Kidney (tissue), 22 donors: ENCODE results near the gene ATP1B3. TPM values are rescaled to one million over a fixed set of nuclear protein-coding genes. Genes with fewer than 3 reads are reported as not detected.

Experiments
- DNase-seq, 5 donors: peaks; one replicate each; pipeline ENCODE4 v3.0.0-alpha.2; 2013 to 2020
- FAIRE-seq: peaks from 2 replicates; lab custom pipeline; 2012; peaks lifted over from hg19 to GRCh38; lab: Jason Lieb, UNC
- H3K27ac ChIP-seq, 2 donors: one replicate each; pipeline ENCODE4 v1.7.0; 2013; ENCODE audit warnings: low read depth in 2 of 2, low read length in 2 of 2, inconsistent platforms in 1 of 2
- H3K27me3 ChIP-seq: one replicate; pipeline ENCODE4 v1.7.1; 2013; ENCODE audit warnings: low read length, inconsistent platforms; ENCODE audit not compliant: control insufficient read depth, insufficient read depth
- H3K36me3 ChIP-seq, 3 donors: one replicate each; pipeline versions ENCODE4 v1.7.0 to v1.7.1; 2013; ENCODE audit warnings: low read length in 3 of 3, control low read depth in 1 of 3, inconsistent platforms in 1 of 3; ENCODE audit not compliant: insufficient read depth in 3 of 3, control insufficient read depth in 2 of 3
- H3K4me1 ChIP-seq, 3 donors: one replicate each; pipeline versions ENCODE4 v1.7.0 to v1.7.1; 2013; ENCODE audit warnings: low read length in 3 of 3, inconsistent platforms in 1 of 3, low read depth in 1 of 3; ENCODE audit not compliant: control insufficient read depth in 2 of 3, insufficient read depth in 2 of 3
- H3K4me3 ChIP-seq, 3 donors: one replicate each; pipeline versions ENCODE4 v1.7.0 to v1.8.1; 2013; ENCODE audit warnings: low read length in 3 of 3, control low read depth in 1 of 3, inconsistent platforms in 1 of 3
- H3K9ac ChIP-seq, 3 donors: one replicate each; pipeline versions ENCODE4 v1.7.0 to v1.7.1; 2013; ENCODE audit warnings: low read length in 3 of 3, control low read depth in 1 of 3, inconsistent platforms in 1 of 3
- H3K9me3 ChIP-seq, 3 donors: one replicate each; pipeline versions ENCODE4 v1.7.0 to v1.7.1; 2013; ENCODE audit warnings: low read length in 3 of 3, control low read depth in 1 of 3, inconsistent platforms in 1 of 3; ENCODE audit not compliant: control insufficient read depth in 2 of 3, insufficient read depth in 1 of 3
- CTCF ChIP-seq: IDR thresholded peaks from 3 replicates; pipeline ENCODE4 v1.5.1; 2012; ENCODE audit warnings: mild to moderate bottlenecking, moderate library complexity, borderline replicate concordance; ENCODE audit not compliant: insufficient read depth; ENCODE audit errors: extremely low read depth
- intact Hi-C: fragments of 100-400 bp; cut with DNase I; formaldehyde crosslinking; loops from one replicate; pipeline ENCODE4 v1.11.1; 2022
- long read RNA-seq, 10 donors: library from polyadenylated mRNA in 1 of 10; unstranded in 1 of 10; transcript quantifications; one replicate each; pipeline ENCODE4 v2.0.0 and lab custom pipeline, GENCODE V29; 2021 to 2026
- polyA plus RNA-seq: library from polyadenylated mRNA; stranded (reverse); fragments of 350-450 nt; fragmentation: Illumina TruSeq; extraction: RNeasy Lipid Tissue Mini Kit (QIAGEN cat#74804); gene quantifications from one replicate; pipeline ENCODE4 v1.2.3, GENCODE V29; 2014; ENCODE audit warnings: low read depth, low replicate concordance; ENCODE audit not compliant: insufficient read depth
- total RNA-seq: library from RNA; stranded (reverse); fragmentation: NEBNext Ultra II Directional; extraction: Animal tissue kit (Norgen Biotek cat#: 25700); gene quantifications from one replicate; pipeline ENCODE4 v1.2.1, GENCODE V29; 2021
- donor health status: control.
- donor health status: control.
- donor health status: control.
- donor health status: control.
- donor health status: control.
- donor health status: DM: yes; HTN: yes; CAD: no.
- donor health status: Normal renal cell carcinoma (clear cell type).

ATP1B3 gene
- total RNA-seq, result 110 TPM
- polyA plus RNA-seq, result 195 TPM
- long read RNA-seq, donor 1, transcript ATP1B3-201 (7 exons, 1,811 nt), result major isoform, 36 of 53 reads
- long read RNA-seq, donor 1, partial matches to known transcripts, result 16 of 53 reads
- long read RNA-seq, donor 1, other reads (novel, unspliced or antisense), result 0 of 53 reads
- long read RNA-seq, donor 2, transcript ATP1B3-201 (7 exons, 1,811 nt), result major isoform, 43 of 75 reads
- long read RNA-seq, donor 2, partial matches to known transcripts, result 32 of 75 reads
- long read RNA-seq, donor 2, other reads (novel, unspliced or antisense), result 0 of 75 reads
- long read RNA-seq, donor 3, transcript ATP1B3-201 (7 exons, 1,811 nt), result major isoform, 89 of 138 reads
- long read RNA-seq, donor 3, partial matches to known transcripts, result 43 of 138 reads
- long read RNA-seq, donor 3, other reads (novel, unspliced or antisense), result 6 of 138 reads
- long read RNA-seq, donor 4, transcript ATP1B3-201 (7 exons, 1,811 nt), result major isoform, 19 of 24 reads
- long read RNA-seq, donor 4, partial matches to known transcripts, result 5 of 24 reads
- long read RNA-seq, donor 4, other reads (novel, unspliced or antisense), result 0 of 24 reads
- long read RNA-seq, donor 5, partial matches to known transcripts, result 0 of 4 reads
- long read RNA-seq, donor 5, other reads (novel, unspliced or antisense), result 0 of 4 reads
- long read RNA-seq, donor 6, transcript ATP1B3-201 (7 exons, 1,811 nt), result major isoform, 34 of 57 reads
- long read RNA-seq, donor 6, partial matches to known transcripts, result 21 of 57 reads
- long read RNA-seq, donor 6, other reads (novel, unspliced or antisense), result 0 of 57 reads
- long read RNA-seq, donor 7, transcript ATP1B3-201 (7 exons, 1,811 nt), result major isoform, 88 of 97 reads
- long read RNA-seq, donor 7, partial matches to known transcripts, result 2 of 97 reads
- long read RNA-seq, donor 7, other reads (novel, unspliced or antisense), result 7 of 97 reads
- long read RNA-seq, donor 8, transcript ATP1B3-201 (7 exons, 1,811 nt), result major isoform, 20 of 27 reads
- long read RNA-seq, donor 8, partial matches to known transcripts, result 7 of 27 reads
- long read RNA-seq, donor 8, other reads (novel, unspliced or antisense), result 0 of 27 reads
- long read RNA-seq, donor 9, transcript ATP1B3-201 (7 exons, 1,811 nt), result major isoform, 16 of 16 reads
- long read RNA-seq, donor 9, partial matches to known transcripts, result 0 of 16 reads
- long read RNA-seq, donor 9, other reads (novel, unspliced or antisense), result 0 of 16 reads
- long read RNA-seq, donor 10, transcript ATP1B3-201 (7 exons, 1,811 nt), result major isoform, 39 of 64 reads
- long read RNA-seq, donor 10, partial matches to known transcripts, result 24 of 64 reads
- long read RNA-seq, donor 10, other reads (novel, unspliced or antisense), result 0 of 64 reads

DNA sequence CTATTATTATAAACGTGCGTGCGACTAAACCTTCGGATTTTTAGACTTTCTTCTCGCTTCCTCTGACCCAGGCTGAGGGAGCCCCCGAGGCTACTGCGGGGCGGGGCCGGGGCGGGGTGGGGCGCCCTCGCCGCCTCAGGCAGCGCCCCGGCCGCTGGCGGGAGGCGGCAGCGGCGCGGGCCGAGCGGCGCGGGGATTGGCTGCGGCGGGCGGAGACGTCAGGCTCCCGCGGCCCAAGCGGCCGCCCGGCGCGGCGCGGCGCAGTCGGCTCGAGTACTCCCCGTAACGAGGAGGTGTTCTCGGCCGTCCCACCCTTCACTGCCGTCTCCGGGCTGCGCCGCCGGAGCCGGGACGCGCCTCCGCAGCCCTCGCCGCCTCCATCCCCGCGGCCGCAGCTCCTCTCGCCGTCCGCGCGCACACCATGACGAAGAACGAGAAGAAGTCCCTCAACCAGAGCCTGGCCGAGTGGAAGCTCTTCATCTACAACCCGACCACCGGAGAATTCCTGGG, at the start of gene ATP1B3:
Gene ATP1B3, plus strand, starts transcription at position 263 of the 510 bp plus-strand sequence. Its CDS starts 159 bp downstream, at position 422.
- intact Hi-C loops, result no loop called here
- Histone ChIP-seq H3K9me3 (no peaks in the 10 kb centered on the region), H3K27me3 (no peaks in the 10 kb centered on the region), H3K36me3 (no peaks in the 10 kb centered on the region), H3K4me1 (peaks cover 0 to 1% (median 0%) of the 10 kb centered on the region in 3 donors), H3K4me3 (peak within 1 kb of the TSS; percentile 75 to 85 (median 83)), H3K27ac (peak within 1 kb of the TSS; percentile 97 to 99), H3K9ac (peak within 1 kb of the TSS; percentile 81 to 98 (median 82))
- TF ChIP-seq CTCF, result peak; percentile 0
- FAIRE-seq, result no peak
- DNase-seq, result peak; percentile 83 to 95 (median 88)

- FAIRE-seq (no peak), DNase-seq (no peak)
- no peak for TF ChIP-seq CTCF
- no peak overlapping the region for H3K27ac ChIP-seq
- H3K27me3 ChIP-seq, result no peaks in the 10 kb centered on the region
- H3K36me3 ChIP-seq, result no peaks in the 10 kb centered on the region
- intact Hi-C loops, result no loop called here
- no peak overlapping the region for H3K4me3 ChIP-seq
- H3K4me1 ChIP-seq, result no peaks in the 10 kb centered on the region
- no peaks in the 10 kb centered on the region for H3K9me3 ChIP-seq
- H3K9ac ChIP-seq, result no peak overlapping the region
Measured at GRCh38 chr3:141828487-141828886, 48.0 kb upstream of the ATP1B3 start.

GRCh38 chr3:141828890-141829289, 47.6 kb upstream of the ATP1B3 start:
- intact Hi-C loops, result no loop called here
- Histone ChIP-seq H3K36me3 (no peaks in the 10 kb centered on the region), H3K4me3 (no peak overlapping the region), H3K27ac (no peak overlapping the region), H3K4me1 (no peaks in the 10 kb centered on the region), H3K9me3 (no peaks in the 10 kb centered on the region), H3K9ac (no peak overlapping the region), H3K27me3 (no peaks in the 10 kb centered on the region)
- peak in 3 of 5 donors; percentile 36 to 47 (median 41) for DNase-seq
- FAIRE-seq, result no peak
- no peak for TF ChIP-seq CTCF
